GM23338 (cell line): ENCODE results near the gene TMEM178B. TPM values are rescaled to one million over a fixed set of nuclear protein-coding genes. Genes with fewer than 3 reads are reported as not detected.
A peak's percentile ranks its signal among the peaks of the same experiment; 100 is the strongest.

ENCODE experiments used
- ATAC-seq: fragments of 200-7000 bp; cut with Tn5 transposase; 3 replicates; pipeline ENCODE4 v1.9.1; 2020
- DNase-seq: peaks from one replicate; pipeline ENCODE4 v3.0.0-alpha.2; 2015; ENCODE audit warnings: low spot score
- H2AFZ ChIP-seq: fragments of 200-600 bp; sonication (generic); 2 replicates; pipeline ENCODE4 v1.8.0; 2016; ENCODE audit warnings: antibody characterized with exemption, mild to moderate bottlenecking, moderate library complexity
- H3F3A ChIP-seq: fragments of 200-600 bp; sonication (generic); replicated peaks from 2 replicates; pipeline ENCODE4 v1.8.0; 2017; ENCODE audit warnings: antibody characterized with exemption, mixed run types, low read depth
- H3K27ac ChIP-seq: fragments of 200-600 bp; sonication (generic); 2 replicates; pipeline ENCODE4 v1.6.1; 2016; ENCODE audit warnings: low read depth
- H3K27me3 ChIP-seq: fragments of 200-600 bp; sonication (generic); 2 replicates; pipeline ENCODE4 v1.8.0; 2016; ENCODE audit warnings: mild to moderate bottlenecking, mixed run types, moderate library complexity; ENCODE audit not compliant: insufficient read depth
- H3K36me3 ChIP-seq: fragments of 200-600 bp; sonication (generic); 2 replicates; pipeline ENCODE4 v1.8.0; 2016; ENCODE audit warnings: mild to moderate bottlenecking; ENCODE audit not compliant: insufficient read depth
- H3K4me1 ChIP-seq: fragments of 200-600 bp; sonication (generic); 2 replicates; pipeline ENCODE4 v1.8.0; 2016; ENCODE audit warnings: mild to moderate bottlenecking, moderate library complexity; ENCODE audit not compliant: insufficient read depth
- H3K4me2 ChIP-seq: fragments of 200-600 bp; sonication (generic); 2 replicates; pipeline ENCODE4 v1.7.1; 2017; ENCODE audit warnings: mixed run types
- H3K4me3 ChIP-seq: fragments of 200-600 bp; sonication (generic); 2 replicates; pipeline ENCODE4 v1.6.1; 2016; ENCODE audit warnings: mixed run types
- H3K79me2 ChIP-seq: fragments of 200-600 bp; sonication (generic); replicated peaks from 2 replicates; pipeline ENCODE4 v1.8.0; 2017; ENCODE audit warnings: mild to moderate bottlenecking; ENCODE audit not compliant: insufficient read depth
- H3K9me2 ChIP-seq: fragments of 200-600 bp; sonication (generic); 2 replicates; pipeline ENCODE4 v1.8.0; 2017; ENCODE audit not compliant: insufficient read depth
- H4K20me1 ChIP-seq: fragments of 200-600 bp; sonication (generic); replicated peaks from 2 replicates; pipeline ENCODE4 v1.8.0; 2017; ENCODE audit warnings: mild to moderate bottlenecking; ENCODE audit not compliant: insufficient read depth
- H3K27ac Mint-ChIP-seq: 2 replicates; pipeline ENCODE4 v1.8.0; 2020; ENCODE audit warnings: inconsistent platforms, mild to moderate bottlenecking, moderate library complexity, mixed read lengths
- H3K27me3 Mint-ChIP-seq: 3 replicates; pipeline ENCODE4 v1.8.0; 2022; ENCODE audit warnings: low read depth, mild to moderate bottlenecking, moderate library complexity, mixed read lengths, inconsistent platforms; ENCODE audit not compliant: insufficient read depth, poor library complexity
- H3K36me3 Mint-ChIP-seq: 3 replicates; pipeline ENCODE4 v1.8.0; 2021; ENCODE audit warnings: low read depth, mild to moderate bottlenecking, inconsistent platforms, moderate library complexity, mixed read lengths
- H3K4me1 Mint-ChIP-seq: 3 replicates; pipeline ENCODE4 v1.8.0; 2020; ENCODE audit warnings: mild to moderate bottlenecking, inconsistent platforms, mixed read lengths
- H3K4me3 Mint-ChIP-seq: 3 replicates; pipeline ENCODE4 v1.8.0; 2021; ENCODE audit warnings: moderate library complexity, mild to moderate bottlenecking, inconsistent platforms, mixed read lengths
- H3K9me3 Mint-ChIP-seq: 3 replicates; pipeline ENCODE4 v1.8.0; 2020; ENCODE audit warnings: moderate library complexity, mild to moderate bottlenecking, inconsistent platforms, mixed read lengths
- CREB1 ChIP-seq: fragments of 250-450 bp; sonication (Bioruptor Pico); IDR thresholded peaks from 2 replicates; pipeline ENCODE4 v1.5.0; 2020; ENCODE audit warnings: low read depth, mild to moderate bottlenecking, moderate library complexity
- ETS1 ChIP-seq: IDR thresholded peaks from 2 replicates; pipeline ENCODE4 v1.6.1; 2016; ENCODE audit warnings: antibody characterized with exemption
- EZH2 ChIP-seq: fragments of 200-600 bp; sonication (generic); IDR thresholded peaks from one replicate; pipeline ENCODE4 v1.8.0; 2017; ENCODE audit warnings: antibody characterized with exemption, mild to moderate bottlenecking, low read depth; ENCODE audit not compliant: unreplicated experiment
- EZH2phosphoT487 ChIP-seq: fragments of 200-600 bp; sonication (generic); IDR thresholded peaks from one replicate; pipeline ENCODE4 v1.8.1; 2018; ENCODE audit warnings: antibody characterized with exemption; ENCODE audit not compliant: unreplicated experiment
- STAT1 ChIP-seq: IDR thresholded peaks from one replicate; pipeline ENCODE4 v1.6.1; 2016; ENCODE audit warnings: antibody characterized with exemption; ENCODE audit not compliant: unreplicated experiment
- ZNF114 ChIP-seq: fragments of 250-450 bp; sonication (Bioruptor Pico); IDR thresholded peaks from 2 replicates; pipeline ENCODE4 v1.5.0; 2020; ENCODE audit warnings: mild to moderate bottlenecking, moderate library complexity
- ZNF331 ChIP-seq: fragments of 250-450 bp; sonication (Bioruptor Pico); IDR thresholded peaks from 2 replicates; pipeline ENCODE4 v1.5.0; 2020; ENCODE audit warnings: low read depth, mild to moderate bottlenecking, moderate library complexity
- ZNF462 ChIP-seq: fragments of 250-450 bp; sonication (Bioruptor Pico); IDR thresholded peaks from 2 replicates; pipeline ENCODE4 v1.5.0; 2020; ENCODE audit warnings: mild to moderate bottlenecking, moderate library complexity
- polyA plus RNA-seq: library from polyadenylated mRNA; unstranded; fragments of >200 nt; fragmentation: Nextera tagmentation; extraction: Ambion mirVana; gene quantifications from 2 replicates; pipeline ENCODE4 v1.2.1, GENCODE V29; 2016
- total RNA-seq: library from RNA; depleted of rRNA; stranded (reverse); fragments of >200 nt; shearing (Covaris generic); gene quantifications from 2 replicates; pipeline ENCODE4 v1.2.3, GENCODE V29; 2014
- TF ChIP-seq, protein P1 (sequence below): IDR thresholded peaks from one replicate; pipeline ENCODE4 v1.6.1; 2018; ENCODE audit warnings: antibody characterized with exemption; ENCODE audit not compliant: unreplicated experiment
- TF ChIP-seq, protein P2 (sequence below), 2 experiments: fragments of 200-600 bp in 1 of 2; sonication (generic) in 1 of 2; conservative IDR thresholded peaks; 2 replicates each; pipeline versions ENCODE4 v1.5.1 to v1.6.1; 2016 to 2017; ENCODE audit warnings: antibody characterized with exemption in 2 of 2, low read depth in 2 of 2, mild to moderate bottlenecking in 2 of 2, moderate library complexity in 1 of 2

Gene TMEM178B
- total and polyA plus RNA-seq, 2 experiments from 2014 or later: 4.9 to 15.6 TPM

DNA sequence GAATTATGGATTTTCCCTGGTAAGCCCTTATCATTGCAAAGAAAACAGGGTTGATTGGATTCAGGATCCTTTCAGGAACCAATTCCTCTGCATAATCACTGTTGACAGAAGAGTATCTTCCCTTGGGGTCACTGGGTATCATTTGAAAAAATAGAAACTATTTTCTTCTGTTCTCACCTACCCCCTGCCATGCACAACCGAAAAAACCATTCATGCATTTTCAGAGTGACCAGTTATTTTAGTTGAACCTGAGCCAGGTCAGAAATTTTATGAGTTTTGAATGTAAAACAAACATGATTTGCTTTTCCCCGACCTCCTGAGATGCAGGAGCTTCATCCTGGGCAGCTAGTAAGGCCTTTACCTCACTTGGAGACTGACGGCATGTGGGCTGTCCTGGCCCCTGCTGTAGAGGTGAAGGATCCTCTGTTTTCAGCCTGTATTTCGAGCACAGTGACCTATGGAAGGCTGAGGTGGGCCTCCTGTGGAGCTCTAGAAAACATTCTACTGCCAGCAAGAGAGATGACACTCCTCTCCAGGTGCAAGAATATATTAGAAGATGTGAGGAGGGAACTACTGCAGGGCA, 30.1 kb downstream of the TMEM178B start:
- H3K27me3 Mint-ChIP-seq: peaks cover 2% of the 10 kb centered on the region
- peaks cover 30% of the 10 kb centered on the region for H3K4me1 Mint-ChIP-seq
- TF ChIP-seq, protein P1, sequence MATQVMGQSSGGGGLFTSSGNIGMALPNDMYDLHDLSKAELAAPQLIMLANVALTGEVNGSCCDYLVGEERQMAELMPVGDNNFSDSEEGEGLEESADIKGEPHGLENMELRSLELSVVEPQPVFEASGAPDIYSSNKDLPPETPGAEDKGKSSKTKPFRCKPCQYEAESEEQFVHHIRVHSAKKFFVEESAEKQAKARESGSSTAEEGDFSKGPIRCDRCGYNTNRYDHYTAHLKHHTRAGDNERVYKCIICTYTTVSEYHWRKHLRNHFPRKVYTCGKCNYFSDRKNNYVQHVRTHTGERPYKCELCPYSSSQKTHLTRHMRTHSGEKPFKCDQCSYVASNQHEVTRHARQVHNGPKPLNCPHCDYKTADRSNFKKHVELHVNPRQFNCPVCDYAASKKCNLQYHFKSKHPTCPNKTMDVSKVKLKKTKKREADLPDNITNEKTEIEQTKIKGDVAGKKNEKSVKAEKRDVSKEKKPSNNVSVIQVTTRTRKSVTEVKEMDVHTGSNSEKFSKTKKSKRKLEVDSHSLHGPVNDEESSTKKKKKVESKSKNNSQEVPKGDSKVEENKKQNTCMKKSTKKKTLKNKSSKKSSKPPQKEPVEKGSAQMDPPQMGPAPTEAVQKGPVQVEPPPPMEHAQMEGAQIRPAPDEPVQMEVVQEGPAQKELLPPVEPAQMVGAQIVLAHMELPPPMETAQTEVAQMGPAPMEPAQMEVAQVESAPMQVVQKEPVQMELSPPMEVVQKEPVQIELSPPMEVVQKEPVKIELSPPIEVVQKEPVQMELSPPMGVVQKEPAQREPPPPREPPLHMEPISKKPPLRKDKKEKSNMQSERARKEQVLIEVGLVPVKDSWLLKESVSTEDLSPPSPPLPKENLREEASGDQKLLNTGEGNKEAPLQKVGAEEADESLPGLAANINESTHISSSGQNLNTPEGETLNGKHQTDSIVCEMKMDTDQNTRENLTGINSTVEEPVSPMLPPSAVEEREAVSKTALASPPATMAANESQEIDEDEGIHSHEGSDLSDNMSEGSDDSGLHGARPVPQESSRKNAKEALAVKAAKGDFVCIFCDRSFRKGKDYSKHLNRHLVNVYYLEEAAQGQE: no peak
- TF ChIP-seq ZNF114 (CRISPR knock-in tag) (no peak), ZNF331 (no peak), ZNF462 (no peak), EZH2 (no peak), ETS1 (no peak), STAT1 (no peak), EZH2phosphoT487 (no peak), CREB1 (CRISPR knock-in tag) (no peak)
- TF ChIP-seq, protein P2, sequence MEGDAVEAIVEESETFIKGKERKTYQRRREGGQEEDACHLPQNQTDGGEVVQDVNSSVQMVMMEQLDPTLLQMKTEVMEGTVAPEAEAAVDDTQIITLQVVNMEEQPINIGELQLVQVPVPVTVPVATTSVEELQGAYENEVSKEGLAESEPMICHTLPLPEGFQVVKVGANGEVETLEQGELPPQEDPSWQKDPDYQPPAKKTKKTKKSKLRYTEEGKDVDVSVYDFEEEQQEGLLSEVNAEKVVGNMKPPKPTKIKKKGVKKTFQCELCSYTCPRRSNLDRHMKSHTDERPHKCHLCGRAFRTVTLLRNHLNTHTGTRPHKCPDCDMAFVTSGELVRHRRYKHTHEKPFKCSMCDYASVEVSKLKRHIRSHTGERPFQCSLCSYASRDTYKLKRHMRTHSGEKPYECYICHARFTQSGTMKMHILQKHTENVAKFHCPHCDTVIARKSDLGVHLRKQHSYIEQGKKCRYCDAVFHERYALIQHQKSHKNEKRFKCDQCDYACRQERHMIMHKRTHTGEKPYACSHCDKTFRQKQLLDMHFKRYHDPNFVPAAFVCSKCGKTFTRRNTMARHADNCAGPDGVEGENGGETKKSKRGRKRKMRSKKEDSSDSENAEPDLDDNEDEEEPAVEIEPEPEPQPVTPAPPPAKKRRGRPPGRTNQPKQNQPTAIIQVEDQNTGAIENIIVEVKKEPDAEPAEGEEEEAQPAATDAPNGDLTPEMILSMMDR (conservative IDR thresholded peaks at IDR 0.05; ENCODE audit: low read depth in 2 of 2): no peak
- ATAC-seq: peak; percentile 93
- Histone ChIP-seq H3F3A (no peaks in the 10 kb centered on the region), H4K20me1 (no peaks in the 10 kb centered on the region), H3K4me2 (no peak overlapping the region), H3K4me1 (peaks cover 25% of the 10 kb centered on the region), H3K36me3 (no peaks in the 10 kb centered on the region), H3K27me3 (no peaks in the 10 kb centered on the region), H2AFZ (no peak overlapping the region), H3K27ac (no peak overlapping the region), H3K4me3 (no peak overlapping the region), H3K79me2 (peaks cover 40% of the 10 kb centered on the region), H3K9me2 (0 out of 2 replicates have a peak, but pooled peaks cover 8% of the 10 kb centered on the region)
- no peak for DNase-seq
- no peaks in the 10 kb centered on the region for H3K9me3 Mint-ChIP-seq
- no peak overlapping the region for H3K4me3 Mint-ChIP-seq
- H3K27ac Mint-ChIP-seq: no peak overlapping the region
- H3K36me3 Mint-ChIP-seq: no peaks in the 10 kb centered on the region
